GM18873 (cell line): ENCODE measurements around the gene GARIN5A.
"Not testable (repeated sequence)": the region's sequence is repeated elsewhere in the genome, so short reads cannot be mapped to it uniquely, and the experiment has no call there.

Experiments
- ATAC-seq: cut with Tn5 transposase; IDR thresholded peaks from one replicate; pipeline ENCODE4 v1.9.1; 2021; ENCODE audit warnings: mild to moderate bottlenecking, moderate library complexity, moderate number of reproducible peaks; ENCODE audit not compliant: unreplicated experiment, low FRiP score

The GARIN5A gene

GRCh38 chr19:50490411-50490811 is 13.8 kb upstream of the GARIN5A start:
- ATAC-seq, result no peak

- no peak for ATAC-seq
Observed at GRCh38 chr19:50489461-50490011, 12.9 kb upstream of the GARIN5A start.

GRCh38 chr19:50488389-50489194 is 11.9 kb upstream of the GARIN5A start:
- ATAC-seq, result no peak

GRCh38 chr19:50486823-50487515 is 10.3 kb upstream of the GARIN5A start:
- ATAC-seq, result no peak

GRCh38 chr19:50485284-50485955 is 8.8 kb upstream of the GARIN5A start:
- ATAC-seq, result no peak

- ATAC-seq, result no peak
Observed at GRCh38 chr19:50482916-50483315, 6.3 kb upstream of the GARIN5A start.

- no peak for ATAC-seq
Observed at GRCh38 chr19:50482271-50482855, 5.7 kb upstream of the GARIN5A start.

- no peak for ATAC-seq
Observed at GRCh38 chr19:50481351-50482149, 4.9 kb upstream of the GARIN5A start.

- ATAC-seq, result no peak
Observed at GRCh38 chr19:50480281-50481111, 3.8 kb upstream of the GARIN5A start.

- no peak for ATAC-seq
Observed at GRCh38 chr19:50479761-50480251, 3.2 kb upstream of the GARIN5A start.

GRCh38 chr19:50478901-50479715 is 2.5 kb upstream of the GARIN5A start:
- no peak for ATAC-seq

GRCh38 chr19:50477751-50478515 is 1.3 kb upstream of the GARIN5A start:
- ATAC-seq, result no peak

- ATAC-seq, result no peak
Observed at GRCh38 chr19:50476907-50477238, 225 bp upstream of the GARIN5A start.

GRCh38 chr19:50475736-50476223 is 868 bp downstream of the GARIN5A start:
- peak; percentile 14 for ATAC-seq

GRCh38 chr19:50475101-50475568 is 1.5 kb downstream of the GARIN5A start:
- no peak for ATAC-seq

- not testable (repeated sequence) for ATAC-seq
Observed at GRCh38 chr19:50473336-50473735, 3.3 kb downstream of the GARIN5A start.

- no peak for ATAC-seq
Observed at GRCh38 chr19:50468818-50469217, 7.8 kb downstream of the GARIN5A start.
